IMR-90 (cell line): Measurements from ENCODE around the gene TOMM20L. TPM values are rescaled to one million over a fixed set of nuclear protein-coding genes. Genes with fewer than 3 reads are reported as not detected.

Experiments used
- ATAC-seq: fragments of 200-7000 bp; cut with Tn5 transposase; 2 replicates; pipeline ENCODE4 v1.9.1; 2020; ENCODE audit warnings: low read depth, mild to moderate bottlenecking, moderate library complexity
- BruUV-seq: library from RNA; stranded (reverse); fragments of 400-500 nt; replicated peaks from 2 replicates; lab custom pipeline; 2021; lab: Mats Ljungman, UMichigan
- CTCF ChIA-PET: fragments of 300-600 bp; formaldehyde crosslinking; extraction: SDS; loops from one replicate; lab custom pipeline; 2021; ENCODE audit warnings: antibody characterized with exemption; lab: Yijun Ruan, JAX
- POLR2A ChIA-PET: fragments of 300-600 bp; sonication (Branson Sonifier 250); formaldehyde crosslinking; loops from one replicate; lab custom pipeline; 2022; ENCODE audit warnings: antibody characterized with exemption; ENCODE audit not compliant: unreplicated experiment; lab: Charles Lee
- DNase-seq: peaks from one replicate; pipeline ENCODE4 v3.0.0; 2013
- H2AFZ ChIP-seq: replicated peaks from 2 replicates; pipeline ENCODE3; 2013; ENCODE audit warnings: low read length, mild to moderate bottlenecking; ENCODE audit not compliant: poor library complexity
- H2AK5ac ChIP-seq: 2 replicates; pipeline ENCODE4 v1.6.1; 2013; ENCODE audit warnings: low read depth, low read length, inconsistent platforms
- H2AK9ac ChIP-seq: replicated peaks from 2 replicates; pipeline ENCODE3; 2013; ENCODE audit warnings: mild to moderate bottlenecking, low read depth, low read length, moderate library complexity; ENCODE audit not compliant: poor library complexity
- H2BK120ac ChIP-seq: 2 replicates; pipeline ENCODE4 v1.6.1; 2013; ENCODE audit warnings: low read depth, low read length, inconsistent platforms
- H2BK15ac ChIP-seq: 3 replicates; pipeline ENCODE4 v1.6.1; 2013; ENCODE audit warnings: low read depth, low read length, inconsistent platforms
- H2BK20ac ChIP-seq: 2 replicates; pipeline ENCODE4 v1.6.1; 2013; ENCODE audit warnings: low read depth, mild to moderate bottlenecking, inconsistent platforms, low read length, moderate library complexity
- H2BK5ac ChIP-seq: 2 replicates; pipeline ENCODE4 v1.6.1; 2013; ENCODE audit warnings: mild to moderate bottlenecking, low read depth, low read length, inconsistent platforms; ENCODE audit not compliant: poor library complexity, severe bottlenecking
- H3K14ac ChIP-seq: replicated peaks from 2 replicates; pipeline ENCODE4 v1.6.1; 2013; ENCODE audit warnings: low read depth, low read length, inconsistent platforms
- H3K18ac ChIP-seq: 2 replicates; pipeline ENCODE4 v1.6.1; 2013; ENCODE audit warnings: low read depth, low read length, control low read depth
- H3K23ac ChIP-seq: 2 replicates; pipeline ENCODE4 v1.6.1; 2013; ENCODE audit warnings: low read depth, low read length, inconsistent platforms
- H3K27ac ChIP-seq: 2 replicates; pipeline ENCODE4 v1.5.1; 2013; ENCODE audit warnings: mild to moderate bottlenecking, control low read depth, low read length; ENCODE audit not compliant: insufficient read depth
- H3K27me3 ChIP-seq: 2 replicates; pipeline ENCODE4 v1.6.1; 2013; ENCODE audit warnings: low read length; ENCODE audit not compliant: control insufficient read depth, insufficient read depth
- H3K36me3 ChIP-seq: 2 replicates; pipeline ENCODE4 v1.6.1; 2013; ENCODE audit warnings: low read length, mixed read lengths; ENCODE audit not compliant: control insufficient read depth, insufficient read depth
- H3K4ac ChIP-seq: 2 replicates; pipeline ENCODE4 v1.6.1; 2013; ENCODE audit warnings: low read depth, low read length, inconsistent platforms
- H3K4me1 ChIP-seq: 2 replicates; pipeline ENCODE4 v1.6.1; 2013; ENCODE audit warnings: low read length, mixed read lengths; ENCODE audit not compliant: control insufficient read depth, insufficient read depth
- H3K4me2 ChIP-seq: 2 replicates; pipeline ENCODE4 v1.6.1; 2013; ENCODE audit warnings: low read depth, mild to moderate bottlenecking, control low read depth, low read length, moderate library complexity
- H3K4me3 ChIP-seq: 2 replicates; pipeline ENCODE4 v1.5.1; 2013; ENCODE audit warnings: low read depth, mild to moderate bottlenecking, control low read depth, low read length, moderate library complexity; ENCODE audit not compliant: insufficient read depth
- H3K56ac ChIP-seq: 2 replicates; pipeline ENCODE4 v1.6.1; 2013; ENCODE audit warnings: low read length, inconsistent platforms; ENCODE audit not compliant: insufficient read depth; ENCODE audit errors: extremely low read depth
- H3K79me1 ChIP-seq, 2 experiments: 2 replicates each; pipeline ENCODE4 v1.6.1; 2013; ENCODE audit warnings: low read length in 2 of 2, inconsistent platforms in 1 of 2, low read depth in 1 of 2
- H3K9ac ChIP-seq: 2 replicates; pipeline ENCODE4 v1.6.1; 2013; ENCODE audit warnings: low read depth, low read length, control low read depth
- H3K9me1 ChIP-seq: 2 replicates; pipeline ENCODE4 v1.6.1; 2013; ENCODE audit warnings: low read length, inconsistent platforms; ENCODE audit not compliant: insufficient read depth
- H3K9me3 ChIP-seq: 2 replicates; pipeline ENCODE4 v1.6.1; 2013; ENCODE audit warnings: low read length; ENCODE audit not compliant: control insufficient read depth, insufficient read depth
- H4K20me1 ChIP-seq: 2 replicates; pipeline ENCODE4 v1.6.1; 2013; ENCODE audit warnings: low read length, inconsistent platforms; ENCODE audit not compliant: insufficient read depth
- H4K5ac ChIP-seq: 2 replicates; pipeline ENCODE4 v1.6.1; 2013; ENCODE audit warnings: mild to moderate bottlenecking, low read depth, low read length, control low read depth
- H4K8ac ChIP-seq, 2 experiments: 2 replicates each; pipeline ENCODE4 v1.6.1; 2013; ENCODE audit warnings: low read depth in 2 of 2, low read length in 2 of 2, control low read depth in 1 of 2, inconsistent platforms in 1 of 2
- H4K91ac ChIP-seq: 2 replicates; pipeline ENCODE4 v1.6.1; 2013; ENCODE audit warnings: low read depth, low read length, inconsistent platforms; ENCODE audit not compliant: insufficient read depth
- FOS ChIP-seq: fragments of 150-350 bp; IDR thresholded peaks from 2 replicates; pipeline ENCODE4 v1.6.1; 2016; ENCODE audit warnings: low read depth, low read length
- MAFK ChIP-seq: IDR thresholded peaks from 2 replicates; pipeline ENCODE4 v1.6.1; 2012; ENCODE audit warnings: low read depth, low read length, improper control_type of control experiment
- MAZ ChIP-seq: IDR thresholded peaks from 2 replicates; pipeline ENCODE4 v1.6.1; 2012; ENCODE audit warnings: low read depth, mild to moderate bottlenecking, low read length, improper control_type of control experiment, moderate library complexity, borderline replicate concordance
- POLR2A ChIP-seq: IDR thresholded peaks from 2 replicates; pipeline ENCODE4 v1.6.1; 2012; ENCODE audit warnings: mild to moderate bottlenecking, low read depth, low read length
- SMC3 ChIP-seq: fragments of 150-350 bp; IDR thresholded peaks from 2 replicates; pipeline ENCODE4 v1.6.1; 2016; ENCODE audit warnings: low read depth, mild to moderate bottlenecking, antibody characterized with exemption, low read length, moderate library complexity
- WGBS, 2 experiments: methylation state at CpG; one replicate each; pipeline versions ENCODE4 v1.1.5 to v1.1.7; 2013; ENCODE audit warnings: missing lambda C conversion rate in 2 of 2; ENCODE audit not compliant: insufficient read length in 1 of 2; ENCODE audit errors: extremely low coverage in 2 of 2; 5-methylcytosine and 5-hydroxymethylcytosine counted together
- dilution Hi-C: fragments of 300-500 bp; cut with HindIII; formaldehyde crosslinking; loops from one replicate; pipeline ENCODE4 v1.14.3; 2018; ENCODE audit warnings: low sequenced_read_pairs; ENCODE audit not compliant: unreplicated experiment
- in situ Hi-C: fragments of 300-500 bp; cut with MboI; formaldehyde crosslinking; loops from 3 replicates; pipeline ENCODE4 v1.14.3; 2019; ENCODE audit warnings: low sequenced_read_pairs, inconsistent platforms, mixed read lengths
- intact Hi-C: fragments of 100-400 bp; cut with micrococcal nuclease; formaldehyde crosslinking; loops from 2 replicates; pipeline ENCODE4 v1.10.0; 2022
- polyA plus RNA-seq, 3 experiments: library from polyadenylated mRNA; depleted of rRNA; stranded (reverse); fragments of >200 nt; gene quantifications; 2 replicates each; pipeline ENCODE4 v1.2.3, GENCODE V29; 2012; ENCODE audit warnings: low replicate concordance in 1 of 3
- total RNA-seq: library from RNA; depleted of rRNA; stranded (reverse); fragments of >200 nt; gene quantifications from 2 replicates; pipeline ENCODE4 v1.2.3, GENCODE V29; 2012
- TF ChIP-seq, protein P1 (sequence below): fragments of 150-350 bp; IDR thresholded peaks from 2 replicates; pipeline ENCODE4 v1.6.1; 2016; ENCODE audit warnings: low read depth, mild to moderate bottlenecking, low read length, moderate library complexity, borderline replicate concordance
- TF ChIP-seq, protein P2 (sequence below): conservative IDR thresholded peaks from 2 replicates; pipeline ENCODE4 v1.5.1; 2012; ENCODE audit warnings: mild to moderate bottlenecking, low read depth, low read length, improper control_type of control experiment
- TF ChIP-seq, protein P3 (sequence below): fragments of 150-350 bp; IDR thresholded peaks from 2 replicates; pipeline ENCODE4 v1.6.1; 2017; ENCODE audit warnings: mild to moderate bottlenecking, antibody characterized with exemption, low read length, low read depth

TOMM20L gene
- total and polyA plus RNA-seq, 2 of the 4 experiments (the other 2 are of a cell fraction) = not detected

DNA sequence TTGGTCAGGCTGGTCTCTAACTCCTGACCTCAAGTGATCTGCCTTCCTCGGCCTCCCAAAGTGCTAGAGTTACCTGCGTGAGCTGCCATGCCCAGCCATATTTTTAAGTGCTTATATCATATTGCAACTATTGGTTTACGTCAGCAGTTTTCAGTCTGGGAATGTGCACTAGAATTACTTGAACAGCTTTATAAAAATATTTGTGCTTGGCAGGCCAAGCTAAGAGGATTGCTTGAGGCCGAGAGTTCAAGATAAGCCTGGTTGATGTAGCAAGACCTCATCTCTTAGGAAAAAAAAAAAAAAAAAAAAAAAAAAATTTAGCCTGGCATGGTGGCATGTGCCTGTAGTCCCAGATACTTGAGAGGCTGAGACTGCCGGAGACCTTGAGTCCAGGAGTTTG lies 48.9 kb downstream of the TOMM20L start:
- Histone ChIP-seq H4K20me1 (no peaks in the 10 kb centered on the region), H3K56ac (no peak overlapping the region), H3K4me3 (no peak overlapping the region), H2AFZ (no peak overlapping the region), H4K5ac (no peak overlapping the region), H4K91ac (no peak overlapping the region), H4K8ac (no peak overlapping the region), H3K27me3 (no peaks in the 10 kb centered on the region), H3K14ac (no peak overlapping the region), H3K18ac (no peak overlapping the region), H2AK5ac (no peak overlapping the region), H3K9ac (no peak overlapping the region), H3K23ac (no peak overlapping the region), H3K36me3 (peaks cover 18% of the 10 kb centered on the region), H3K4me2 (no peak overlapping the region), H3K4ac (no peak overlapping the region), H2BK20ac (no peak overlapping the region), H2AK9ac (no peak overlapping the region), H3K79me1 (no peaks in the 10 kb centered on the region), H2BK120ac (no peak overlapping the region), H2BK5ac (no peak overlapping the region), H3K9me3 (no peaks in the 10 kb centered on the region), H3K4me1 (no peaks in the 10 kb centered on the region), H3K27ac (no peak overlapping the region), H2BK15ac (no peak overlapping the region), H3K9me1 (no peaks in the 10 kb centered on the region; the same call in 1 of the 2 replicates)
- DNase-seq (no peak), ATAC-seq (no peak)
- POLR2A ChIA-PET = no interaction called here
- TF ChIP-seq FOS (no peak), SMC3 (no peak), MAZ (no peak), MAFK (no peak), POLR2A (no peak)
- TF ChIP-seq, protein P1, sequence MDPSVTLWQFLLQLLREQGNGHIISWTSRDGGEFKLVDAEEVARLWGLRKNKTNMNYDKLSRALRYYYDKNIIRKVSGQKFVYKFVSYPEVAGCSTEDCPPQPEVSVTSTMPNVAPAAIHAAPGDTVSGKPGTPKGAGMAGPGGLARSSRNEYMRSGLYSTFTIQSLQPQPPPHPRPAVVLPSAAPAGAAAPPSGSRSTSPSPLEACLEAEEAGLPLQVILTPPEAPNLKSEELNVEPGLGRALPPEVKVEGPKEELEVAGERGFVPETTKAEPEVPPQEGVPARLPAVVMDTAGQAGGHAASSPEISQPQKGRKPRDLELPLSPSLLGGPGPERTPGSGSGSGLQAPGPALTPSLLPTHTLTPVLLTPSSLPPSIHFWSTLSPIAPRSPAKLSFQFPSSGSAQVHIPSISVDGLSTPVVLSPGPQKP = no peak
- TF ChIP-seq, protein P2, sequence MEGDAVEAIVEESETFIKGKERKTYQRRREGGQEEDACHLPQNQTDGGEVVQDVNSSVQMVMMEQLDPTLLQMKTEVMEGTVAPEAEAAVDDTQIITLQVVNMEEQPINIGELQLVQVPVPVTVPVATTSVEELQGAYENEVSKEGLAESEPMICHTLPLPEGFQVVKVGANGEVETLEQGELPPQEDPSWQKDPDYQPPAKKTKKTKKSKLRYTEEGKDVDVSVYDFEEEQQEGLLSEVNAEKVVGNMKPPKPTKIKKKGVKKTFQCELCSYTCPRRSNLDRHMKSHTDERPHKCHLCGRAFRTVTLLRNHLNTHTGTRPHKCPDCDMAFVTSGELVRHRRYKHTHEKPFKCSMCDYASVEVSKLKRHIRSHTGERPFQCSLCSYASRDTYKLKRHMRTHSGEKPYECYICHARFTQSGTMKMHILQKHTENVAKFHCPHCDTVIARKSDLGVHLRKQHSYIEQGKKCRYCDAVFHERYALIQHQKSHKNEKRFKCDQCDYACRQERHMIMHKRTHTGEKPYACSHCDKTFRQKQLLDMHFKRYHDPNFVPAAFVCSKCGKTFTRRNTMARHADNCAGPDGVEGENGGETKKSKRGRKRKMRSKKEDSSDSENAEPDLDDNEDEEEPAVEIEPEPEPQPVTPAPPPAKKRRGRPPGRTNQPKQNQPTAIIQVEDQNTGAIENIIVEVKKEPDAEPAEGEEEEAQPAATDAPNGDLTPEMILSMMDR = no peak
- TF ChIP-seq, protein P3, sequence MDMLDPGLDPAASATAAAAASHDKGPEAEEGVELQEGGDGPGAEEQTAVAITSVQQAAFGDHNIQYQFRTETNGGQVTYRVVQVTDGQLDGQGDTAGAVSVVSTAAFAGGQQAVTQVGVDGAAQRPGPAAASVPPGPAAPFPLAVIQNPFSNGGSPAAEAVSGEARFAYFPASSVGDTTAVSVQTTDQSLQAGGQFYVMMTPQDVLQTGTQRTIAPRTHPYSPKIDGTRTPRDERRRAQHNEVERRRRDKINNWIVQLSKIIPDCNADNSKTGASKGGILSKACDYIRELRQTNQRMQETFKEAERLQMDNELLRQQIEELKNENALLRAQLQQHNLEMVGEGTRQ = no peak
- in situ Hi-C loops = no loop called here
- WGBS, 2 experiments = no CpG with 5 or more reads among the region's 5 CpGs
- intact Hi-C loops = no loop called here
- CTCF ChIA-PET = no interaction called here
- dilution Hi-C loops = no loop called here
- BruUV-seq = no TSS peak
